GM06990 (cell line): Measurements from ENCODE around the gene ADGRA1.
A peak's percentile ranks its signal among the peaks of the same experiment; 100 is the strongest.

Experiments
- DNase-seq: peaks from one replicate; pipeline ENCODE4 v3.0.0-alpha.2; 2011; ENCODE audit not compliant: insufficient read length; ENCODE audit errors: extremely low read depth
- H3K27me3 ChIP-seq: replicated peaks from 2 replicates; pipeline ENCODE4 v1.6.0; 2011; ENCODE audit warnings: low read length; ENCODE audit not compliant: control insufficient read depth, insufficient read depth
- H3K36me3 ChIP-seq: 2 replicates; pipeline ENCODE4 v1.5.1; 2011; ENCODE audit warnings: low read length; ENCODE audit not compliant: control insufficient read depth, insufficient read depth
- H3K4me3 ChIP-seq: replicated peaks from 2 replicates; pipeline ENCODE4 v1.5.1; 2011; ENCODE audit warnings: low read depth, mild to moderate bottlenecking, control low read depth, low read length
- TF ChIP-seq, protein P1 (sequence below): IDR thresholded peaks from 2 replicates; pipeline ENCODE4 v1.5.1; 2011; ENCODE audit warnings: low read length, control low read depth, mild to moderate bottlenecking, inconsistent platforms; ENCODE audit not compliant: insufficient read depth, poor library complexity, severe bottlenecking

The ADGRA1 gene

DNA sequence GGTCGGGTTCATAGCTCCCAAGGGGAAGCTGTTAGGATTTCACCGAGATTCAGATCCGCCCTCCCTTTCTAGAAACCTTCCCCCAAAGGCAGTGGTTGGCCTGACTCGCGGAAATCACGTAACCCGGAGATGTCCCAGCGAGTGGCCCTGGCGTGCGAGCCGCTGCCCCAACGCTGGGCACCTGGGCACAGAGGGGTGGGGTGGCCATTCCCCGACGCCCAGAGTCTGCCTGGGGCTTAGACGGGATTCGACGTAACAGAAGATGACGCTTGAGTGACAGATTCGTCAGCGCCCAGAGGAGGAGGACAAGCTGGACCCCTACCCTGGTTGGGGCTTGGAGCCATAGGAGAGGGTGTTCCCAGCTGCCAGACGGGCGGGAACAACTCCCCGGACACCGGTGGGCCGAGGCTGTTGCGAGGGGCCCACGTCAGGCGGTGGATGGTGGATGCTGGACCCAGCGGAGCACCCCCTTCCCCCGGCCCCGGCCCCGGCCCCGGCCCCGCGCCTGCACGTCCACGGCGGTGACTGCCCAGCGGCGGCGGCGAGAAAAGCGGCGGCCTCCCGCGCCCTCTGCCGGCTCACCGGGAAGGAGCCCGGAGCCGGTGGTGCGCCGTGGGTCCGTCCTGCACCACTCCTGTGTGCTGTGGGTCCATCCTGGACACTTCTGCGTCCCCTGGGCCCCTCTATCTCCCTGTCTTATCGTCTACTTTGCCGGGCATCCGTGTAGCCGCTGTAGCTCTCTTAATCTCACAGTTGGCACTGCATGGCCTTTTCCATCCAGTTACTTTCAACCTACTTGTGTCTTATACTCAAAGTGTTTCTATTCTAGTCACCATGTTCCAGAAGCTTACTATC lies 36.9 kb downstream of the ADGRA1 start:
- peak; percentile 9 for DNase-seq
- no peaks in the 10 kb centered on the region for H3K27me3 ChIP-seq
- H3K36me3 ChIP-seq = no peaks in the 10 kb centered on the region
- TF ChIP-seq, protein P1, sequence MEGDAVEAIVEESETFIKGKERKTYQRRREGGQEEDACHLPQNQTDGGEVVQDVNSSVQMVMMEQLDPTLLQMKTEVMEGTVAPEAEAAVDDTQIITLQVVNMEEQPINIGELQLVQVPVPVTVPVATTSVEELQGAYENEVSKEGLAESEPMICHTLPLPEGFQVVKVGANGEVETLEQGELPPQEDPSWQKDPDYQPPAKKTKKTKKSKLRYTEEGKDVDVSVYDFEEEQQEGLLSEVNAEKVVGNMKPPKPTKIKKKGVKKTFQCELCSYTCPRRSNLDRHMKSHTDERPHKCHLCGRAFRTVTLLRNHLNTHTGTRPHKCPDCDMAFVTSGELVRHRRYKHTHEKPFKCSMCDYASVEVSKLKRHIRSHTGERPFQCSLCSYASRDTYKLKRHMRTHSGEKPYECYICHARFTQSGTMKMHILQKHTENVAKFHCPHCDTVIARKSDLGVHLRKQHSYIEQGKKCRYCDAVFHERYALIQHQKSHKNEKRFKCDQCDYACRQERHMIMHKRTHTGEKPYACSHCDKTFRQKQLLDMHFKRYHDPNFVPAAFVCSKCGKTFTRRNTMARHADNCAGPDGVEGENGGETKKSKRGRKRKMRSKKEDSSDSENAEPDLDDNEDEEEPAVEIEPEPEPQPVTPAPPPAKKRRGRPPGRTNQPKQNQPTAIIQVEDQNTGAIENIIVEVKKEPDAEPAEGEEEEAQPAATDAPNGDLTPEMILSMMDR = no peak
- no peak overlapping the region for H3K4me3 ChIP-seq

DNA sequence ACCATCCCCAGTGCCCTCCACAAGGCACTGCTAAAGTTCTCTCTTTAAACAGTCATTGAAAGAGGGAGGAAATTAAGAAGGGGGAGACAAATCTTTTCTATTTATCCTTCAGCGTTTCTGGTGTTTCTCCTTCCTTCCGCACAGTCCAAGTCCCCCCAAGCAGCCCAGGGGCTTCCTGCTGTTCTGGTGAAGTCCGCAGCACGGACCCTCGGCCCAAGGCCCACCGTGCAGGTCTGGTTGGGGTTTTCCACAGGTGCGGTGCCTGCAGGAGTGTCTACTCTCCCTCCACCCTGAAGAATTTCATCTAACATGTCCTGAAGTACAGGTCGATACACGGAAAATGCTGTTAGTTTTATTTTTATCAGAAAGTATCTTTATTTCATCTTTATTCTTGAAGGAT lies 38.2 kb downstream of the ADGRA1 start:
- Histone ChIP-seq H3K4me3 (no peak overlapping the region), H3K36me3 (no peaks in the 10 kb centered on the region), H3K27me3 (no peaks in the 10 kb centered on the region)
- no peak for DNase-seq
- TF ChIP-seq, protein P1 = no peak

DNA sequence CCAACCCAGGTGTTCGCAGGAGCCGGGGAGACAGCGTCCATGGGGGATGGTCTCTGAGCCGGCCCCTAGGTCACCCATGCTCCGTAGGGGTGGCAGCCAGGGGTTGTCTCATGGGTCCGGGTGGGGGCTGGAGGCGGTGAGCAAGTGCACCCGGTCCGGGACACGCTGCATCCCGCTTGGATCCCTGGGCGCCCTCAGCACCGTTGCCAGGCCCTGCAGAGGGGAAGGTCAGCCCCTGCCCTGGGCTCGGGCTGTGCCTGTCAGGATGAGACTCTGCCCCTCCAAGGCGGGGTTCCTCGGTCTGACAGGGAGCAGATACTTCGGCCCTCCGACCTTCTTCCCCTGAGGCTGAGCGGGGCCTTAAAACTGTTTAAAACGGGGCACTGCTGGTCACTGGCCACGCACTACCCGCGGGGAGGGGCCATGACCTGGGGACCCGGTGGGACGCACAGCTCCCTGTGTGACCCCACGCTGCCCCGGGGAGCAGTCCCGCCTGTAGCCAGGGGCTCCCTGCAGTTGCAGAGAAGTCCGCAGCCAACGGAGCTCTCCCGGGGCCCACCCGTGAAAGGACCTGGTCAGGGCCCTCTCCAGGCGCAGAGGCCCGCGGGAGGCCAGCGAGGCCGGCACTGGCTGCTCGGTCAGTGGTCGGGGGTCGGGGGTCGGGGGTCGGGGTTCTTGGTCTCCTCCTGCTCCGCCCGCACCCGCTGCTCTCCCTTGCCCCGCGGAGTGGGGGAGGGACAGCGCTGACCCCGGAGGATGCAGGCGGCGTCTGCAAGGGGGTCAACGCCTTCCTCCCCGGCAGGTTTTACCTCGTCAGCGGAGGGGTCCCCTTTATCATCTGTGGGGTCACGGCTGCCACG lies 38.9 kb downstream of the ADGRA1 start:
- Histone ChIP-seq H3K36me3 (no peaks in the 10 kb centered on the region), H3K4me3 (no peak overlapping the region), H3K27me3 (no peaks in the 10 kb centered on the region)
- TF ChIP-seq, protein P1 = no peak
- DNase-seq = no peak

DNA sequence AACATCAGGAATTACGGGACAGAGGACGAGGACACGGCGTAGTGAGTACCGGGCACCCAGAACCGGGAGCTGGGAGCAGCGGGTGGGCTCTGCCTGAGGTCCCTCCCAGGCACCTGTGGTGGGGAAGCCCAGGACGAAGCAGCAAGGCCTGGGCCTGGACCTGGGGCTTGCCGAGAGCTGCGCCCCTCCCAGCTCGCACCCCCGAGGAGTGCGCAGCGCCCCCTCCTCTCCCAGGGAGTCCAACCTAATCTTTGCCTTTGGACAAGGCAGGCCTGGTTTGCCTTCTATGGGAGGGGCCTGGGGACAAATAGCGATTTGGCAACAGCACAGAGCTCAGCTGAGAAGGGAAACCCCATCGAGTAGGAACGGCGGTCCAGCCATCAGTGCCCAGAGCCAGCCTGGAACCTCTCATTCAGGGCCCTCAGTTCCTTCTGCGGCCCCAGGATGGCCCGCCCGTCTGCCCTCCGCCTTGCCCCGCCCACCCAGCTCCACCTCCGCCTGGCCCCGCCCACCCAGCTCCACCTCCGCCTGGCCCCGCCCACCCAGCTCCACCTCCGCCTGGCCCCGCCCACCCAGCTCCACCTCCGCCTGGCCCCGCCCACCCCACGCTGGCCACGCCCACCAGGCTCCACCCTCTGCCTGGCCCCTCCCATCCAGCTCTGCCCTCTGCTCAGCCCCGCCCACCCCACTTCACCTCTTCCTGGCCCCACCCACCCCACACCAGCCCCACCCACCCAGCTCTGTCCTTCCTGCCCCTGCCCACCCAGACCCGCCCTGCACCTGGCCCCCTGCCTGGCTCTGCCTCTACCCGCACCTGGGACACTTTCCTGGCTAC lies 39.8 kb downstream of the ADGRA1 start:
- TF ChIP-seq, protein P1 = no peak
- Histone ChIP-seq H3K36me3 (no peaks in the 10 kb centered on the region), H3K27me3 (no peaks in the 10 kb centered on the region; the same call in 1 of the 2 replicates), H3K4me3 (no peak overlapping the region)
- no peak for DNase-seq

DNA sequence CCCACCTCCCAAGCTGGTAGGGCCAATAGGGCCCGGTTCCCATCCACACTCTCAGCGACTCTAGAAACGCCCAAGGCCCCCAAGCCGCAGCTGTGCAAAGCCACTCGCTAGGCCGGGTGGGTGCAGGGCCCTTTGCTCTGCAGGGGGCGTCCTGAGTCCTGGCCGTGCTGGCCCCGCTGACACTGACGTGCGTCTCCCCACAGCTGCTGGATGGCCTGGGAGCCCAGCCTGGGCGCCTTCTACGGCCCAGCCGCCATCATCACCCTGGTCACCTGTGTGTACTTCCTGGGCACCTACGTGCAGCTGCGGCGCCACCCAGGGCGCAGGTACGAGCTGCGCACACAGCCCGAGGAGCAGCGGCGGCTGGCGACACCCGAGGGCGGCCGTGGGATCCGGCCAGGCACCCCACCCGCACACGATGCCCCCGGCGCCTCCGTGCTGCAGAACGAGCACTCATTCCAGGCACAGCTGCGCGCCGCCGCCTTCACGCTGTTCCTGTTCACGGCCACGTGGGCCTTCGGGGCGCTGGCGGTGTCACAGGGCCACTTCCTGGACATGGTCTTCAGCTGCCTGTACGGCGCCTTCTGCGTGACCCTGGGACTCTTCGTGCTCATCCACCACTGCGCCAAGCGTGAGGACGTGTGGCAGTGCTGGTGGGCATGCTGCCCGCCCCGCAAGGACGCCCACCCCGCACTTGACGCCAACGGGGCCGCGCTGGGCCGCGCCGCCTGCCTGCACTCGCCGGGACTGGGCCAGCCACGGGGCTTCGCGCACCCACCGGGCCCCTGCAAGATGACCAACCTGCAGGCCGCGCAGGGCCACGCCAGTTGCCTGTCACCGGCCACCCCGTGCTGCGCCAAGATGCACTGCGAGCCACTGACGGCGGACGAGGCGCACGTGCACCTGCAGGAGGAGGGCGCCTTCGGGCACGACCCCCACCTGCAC lies 40.7 kb downstream of the ADGRA1 start:
- TF ChIP-seq, protein P1 = no peak
- Histone ChIP-seq H3K27me3 (no peaks in the 10 kb centered on the region; the same call in 1 of the 2 replicates), H3K4me3 (no peak overlapping the region), H3K36me3 (no peaks in the 10 kb centered on the region)
- DNase-seq = no peak
